Measurements from ENCODE around the gene IL16.

The IL16 gene

DNA sequence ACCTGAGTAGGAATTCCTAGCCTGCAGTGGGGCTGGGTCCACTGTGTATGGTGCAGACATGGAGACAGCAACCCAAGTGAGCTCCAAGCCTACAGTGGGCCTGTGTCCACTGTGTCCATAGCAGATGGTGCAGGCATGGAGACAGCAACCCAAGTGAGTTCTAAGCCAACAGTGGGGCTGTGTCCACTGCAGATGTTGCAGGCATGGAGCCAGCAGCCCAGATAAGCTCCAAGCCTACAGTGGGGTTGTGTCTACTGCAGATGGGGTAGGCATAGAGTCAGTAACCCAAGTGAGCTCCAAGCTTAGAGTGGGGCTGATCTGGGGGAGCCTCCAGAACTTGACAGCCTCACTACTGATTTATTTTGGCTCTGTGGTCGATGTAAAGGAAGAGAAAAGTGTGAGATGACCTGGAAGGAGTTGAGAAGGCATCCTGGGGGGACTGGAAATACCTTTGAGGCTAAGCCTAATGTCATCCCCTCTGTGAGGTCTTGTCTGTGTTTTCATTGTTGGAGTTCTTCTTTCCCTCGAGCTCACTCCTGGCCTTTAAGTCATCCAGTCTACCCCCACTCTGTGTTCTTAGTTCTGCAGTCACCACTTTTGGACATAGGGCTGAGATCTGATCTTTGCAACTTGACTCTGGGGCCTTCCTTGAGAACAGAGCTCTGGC, 22.4 kb upstream of the IL16 start:
- DNase-seq (ENCODE audit: insufficient read length, low spot score) (no peak), FAIRE-seq (no peak)

DNA sequence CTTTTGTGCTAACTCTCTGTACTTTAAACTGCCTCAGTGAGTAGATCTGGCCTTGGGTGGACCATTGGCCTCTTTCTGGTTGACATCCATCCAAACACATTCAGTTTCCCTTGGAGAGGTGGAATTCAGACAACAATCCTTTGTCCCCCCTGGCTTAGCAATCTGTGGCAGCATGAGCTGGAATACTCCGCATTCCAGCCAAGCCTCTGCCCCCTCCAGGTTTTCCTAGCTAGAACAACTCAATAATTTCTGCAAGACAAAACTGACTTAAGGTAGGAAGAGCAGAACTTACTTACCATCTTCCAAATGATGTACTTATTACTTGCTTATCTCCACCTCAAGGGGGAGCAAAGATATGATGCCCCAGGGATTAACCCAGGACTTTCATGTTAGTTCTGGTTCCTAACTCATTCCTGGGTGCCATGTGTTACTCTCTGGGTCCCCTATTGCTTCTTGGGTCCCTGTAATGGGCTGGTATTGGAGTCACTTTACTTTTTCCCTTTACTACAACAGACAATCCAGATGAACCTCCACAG, 21.8 kb upstream of the IL16 start:
- DNase-seq (ENCODE audit: insufficient read length, low spot score): no peak
- FAIRE-seq: no peak

DNA sequence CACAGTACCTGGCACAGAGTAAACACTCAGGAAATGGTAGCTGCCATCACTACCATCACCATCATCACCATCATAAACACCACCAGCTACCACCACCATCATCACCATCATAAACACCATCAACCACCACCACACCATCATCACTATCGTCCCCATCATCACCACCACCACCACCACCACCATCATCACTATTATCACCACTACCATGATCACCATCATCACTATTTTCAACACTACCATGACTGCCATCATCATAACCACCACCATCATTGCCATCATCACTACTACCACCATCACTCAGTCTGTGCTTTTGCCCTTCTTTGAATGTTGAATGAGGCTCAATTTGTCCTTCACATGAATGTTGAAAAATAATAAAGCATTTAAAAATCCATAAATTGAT, 21.2 kb upstream of the IL16 start:
- DNase-seq (ENCODE audit: insufficient read length, low spot score): no peak
- FAIRE-seq: no peak

DNA sequence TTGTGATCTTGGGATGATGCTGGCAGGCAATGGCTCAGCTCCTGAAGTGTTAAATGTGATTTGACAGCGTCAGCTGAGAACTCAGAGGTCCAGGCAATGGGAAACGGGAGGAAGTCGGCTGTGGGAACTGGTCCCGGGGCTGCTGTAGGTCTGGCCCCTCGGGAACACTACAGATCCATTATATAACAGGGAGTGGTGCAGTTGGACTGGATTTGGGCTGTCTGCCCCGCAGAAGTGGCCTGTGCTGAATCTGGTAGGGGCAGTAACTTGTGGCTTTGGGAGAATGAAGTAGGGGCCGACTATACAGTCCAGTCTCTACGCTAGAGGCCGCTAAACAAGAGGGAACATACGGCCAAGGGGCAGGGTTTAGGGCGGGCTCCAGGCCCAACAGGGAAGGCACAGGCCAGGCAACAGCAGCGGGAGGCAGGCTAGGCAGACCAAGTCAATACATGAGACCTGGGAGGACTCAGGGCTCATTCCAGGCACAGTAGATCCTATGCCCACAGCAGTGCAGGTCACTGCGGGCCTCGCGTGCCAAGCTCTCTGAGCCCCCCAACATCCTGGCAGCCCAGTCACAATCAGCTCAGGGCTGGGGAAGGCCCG, 20.3 kb upstream of the IL16 start:
- DNase-seq (ENCODE audit: insufficient read length, low spot score) (no peak), FAIRE-seq (no peak)

DNA sequence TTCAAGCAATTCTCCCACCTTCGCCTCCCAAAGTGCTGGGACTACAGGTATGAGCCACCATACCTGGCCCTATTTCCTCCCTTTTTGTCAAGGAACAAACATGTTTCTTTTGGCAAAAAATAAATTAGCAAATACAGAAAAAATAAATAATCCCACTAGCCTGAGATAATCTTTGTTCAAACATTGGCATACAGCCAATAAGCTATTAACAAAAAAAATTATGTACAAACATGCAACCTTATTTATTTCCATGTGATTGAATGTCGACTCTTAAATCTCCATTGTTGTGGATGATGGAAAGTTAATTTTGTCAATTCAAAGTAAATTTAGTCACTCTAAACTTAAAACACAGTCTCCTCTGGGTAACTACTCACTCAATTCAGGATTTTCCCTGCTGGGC, 18.3 kb upstream of the IL16 start:
- FAIRE-seq: no peak
- DNase-seq (ENCODE audit: insufficient read length, low spot score): no peak

DNA sequence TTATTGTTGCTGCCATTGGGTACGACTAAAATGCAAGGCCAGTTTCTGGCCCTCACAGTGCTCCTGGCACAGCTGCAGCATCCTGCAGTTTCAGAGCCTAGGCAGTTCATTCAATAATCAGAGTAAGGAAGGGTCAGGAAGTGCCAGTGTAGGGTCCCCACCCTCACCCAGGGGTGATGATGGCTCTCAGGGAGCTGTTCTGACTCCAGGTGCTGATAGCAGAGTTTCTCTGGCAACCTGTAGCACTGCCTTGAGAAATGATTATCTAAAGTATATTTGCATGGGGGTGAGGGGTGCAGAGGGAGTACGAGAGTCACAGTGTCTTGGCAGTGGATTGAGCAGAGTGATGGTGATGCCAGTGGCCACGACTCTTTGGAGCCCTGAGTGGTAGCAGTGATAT, 15.5 kb upstream of the IL16 start:
- DNase-seq (ENCODE audit: insufficient read length, low spot score): no peak
- no peak for FAIRE-seq

DNA sequence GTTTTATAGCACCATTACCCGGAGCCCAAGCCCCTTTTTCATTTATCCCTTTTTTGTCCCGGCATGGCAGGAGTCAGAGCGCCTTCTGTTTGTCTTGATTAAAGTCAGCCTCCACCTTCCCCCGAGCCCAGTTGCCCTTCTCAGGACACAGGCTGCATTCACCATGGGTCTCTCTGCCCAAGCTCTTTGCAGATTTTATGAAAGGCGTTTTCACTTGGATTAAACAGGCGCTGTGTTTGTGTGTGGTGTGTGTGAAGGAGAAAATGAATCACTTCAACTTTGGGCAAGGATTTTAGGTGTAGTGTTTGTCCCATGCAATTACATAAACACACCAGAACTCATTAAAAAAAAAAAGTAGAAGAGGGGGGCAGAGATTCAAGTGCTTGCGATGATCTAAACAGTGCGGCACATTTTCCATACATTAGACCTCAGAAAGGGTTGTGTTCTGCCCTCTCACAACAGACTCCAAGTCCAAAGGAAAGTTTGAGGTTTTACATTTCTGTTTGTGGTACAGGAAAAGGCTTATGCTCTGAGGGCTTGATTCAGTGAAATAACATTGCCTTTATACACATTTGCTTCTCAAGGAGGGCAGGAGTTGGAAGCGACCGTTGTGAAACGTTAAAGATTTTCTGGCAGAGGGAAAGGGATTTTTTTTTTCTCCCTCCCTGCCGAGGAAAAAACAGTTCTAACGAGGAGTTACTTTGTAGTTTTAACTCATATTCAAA, 14.5 kb upstream of the IL16 start:
- DNase-seq (ENCODE audit: insufficient read length, low spot score) (no peak), FAIRE-seq (no peak)

DNA sequence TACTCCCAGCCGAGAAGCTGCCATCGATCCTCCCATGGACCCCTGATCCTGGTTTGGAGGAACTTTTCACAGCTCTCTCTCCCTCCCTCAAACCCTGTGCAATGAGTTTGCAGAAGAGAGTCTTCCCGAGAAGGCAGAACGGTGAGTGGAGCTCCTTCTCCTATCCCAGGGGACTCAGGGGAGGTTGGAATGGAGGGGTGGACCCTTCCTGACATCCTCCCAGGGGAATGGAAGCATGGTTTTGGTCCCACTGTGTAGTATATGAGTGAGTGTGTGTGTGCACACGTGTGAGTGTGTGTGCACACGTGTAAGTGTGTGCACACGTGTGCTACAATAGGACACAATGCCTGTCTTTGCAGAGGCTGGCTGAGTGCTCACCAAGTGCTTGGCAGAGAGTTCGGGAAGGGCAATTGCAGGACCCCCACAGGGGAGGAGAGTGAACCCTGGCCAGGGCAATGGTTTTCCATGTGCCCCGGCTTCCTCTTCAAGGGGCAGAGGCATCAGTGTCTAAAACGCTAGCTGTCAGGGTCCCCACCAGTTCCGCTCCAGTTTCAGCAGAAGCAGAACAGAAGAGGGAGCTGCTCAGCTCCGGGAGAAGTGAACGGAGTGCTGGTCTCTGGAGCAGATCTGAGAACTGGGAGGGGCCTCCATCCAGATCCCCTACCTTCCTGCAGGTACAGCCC, 13.8 kb upstream of the IL16 start:
- FAIRE-seq: no peak

DNA sequence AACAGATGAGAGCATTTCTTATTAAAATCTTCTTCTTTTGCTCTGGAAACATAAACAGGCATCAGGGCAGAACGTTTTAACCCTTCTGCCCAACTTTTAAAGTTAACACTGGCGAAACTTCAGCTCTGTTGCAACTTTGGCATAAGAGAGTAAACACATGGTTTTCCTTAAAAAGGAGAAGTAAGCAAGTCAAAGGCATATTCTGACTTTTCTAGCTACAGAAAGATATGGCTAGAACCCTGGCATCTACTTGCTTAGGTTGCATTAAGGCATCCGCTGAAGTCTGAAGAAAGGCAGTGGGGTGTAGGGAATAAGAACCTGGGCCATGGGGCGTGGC, 13.3 kb upstream of the IL16 start:
- no peak for FAIRE-seq
- DNase-seq (ENCODE audit: insufficient read length, low spot score): no peak

More for the DNA sequence above, 13.8 kb upstream of the IL16 start:
- no peak for DNase-seq (ENCODE audit: insufficient read length, low spot score)

DNA sequence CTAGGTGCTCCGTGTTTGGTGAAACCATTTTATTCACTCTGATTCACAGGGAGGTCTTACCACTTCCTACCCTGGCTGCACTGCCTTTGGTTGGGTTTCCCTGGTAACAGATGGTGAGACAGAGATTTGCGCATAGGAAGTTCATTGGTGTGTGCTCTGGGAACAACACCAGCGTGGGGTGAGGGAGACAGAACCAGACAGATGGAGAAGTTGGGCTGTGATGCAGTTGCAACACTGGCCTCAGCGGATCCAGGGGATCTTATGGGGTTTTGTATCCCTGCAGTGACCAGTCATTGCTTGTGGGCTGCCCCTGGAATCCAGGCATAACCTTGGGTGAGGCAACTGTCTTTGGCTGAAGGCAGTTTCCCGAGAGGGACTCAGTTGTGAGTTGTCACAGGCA, 12.5 kb upstream of the IL16 start:
- FAIRE-seq: no peak

DNA sequence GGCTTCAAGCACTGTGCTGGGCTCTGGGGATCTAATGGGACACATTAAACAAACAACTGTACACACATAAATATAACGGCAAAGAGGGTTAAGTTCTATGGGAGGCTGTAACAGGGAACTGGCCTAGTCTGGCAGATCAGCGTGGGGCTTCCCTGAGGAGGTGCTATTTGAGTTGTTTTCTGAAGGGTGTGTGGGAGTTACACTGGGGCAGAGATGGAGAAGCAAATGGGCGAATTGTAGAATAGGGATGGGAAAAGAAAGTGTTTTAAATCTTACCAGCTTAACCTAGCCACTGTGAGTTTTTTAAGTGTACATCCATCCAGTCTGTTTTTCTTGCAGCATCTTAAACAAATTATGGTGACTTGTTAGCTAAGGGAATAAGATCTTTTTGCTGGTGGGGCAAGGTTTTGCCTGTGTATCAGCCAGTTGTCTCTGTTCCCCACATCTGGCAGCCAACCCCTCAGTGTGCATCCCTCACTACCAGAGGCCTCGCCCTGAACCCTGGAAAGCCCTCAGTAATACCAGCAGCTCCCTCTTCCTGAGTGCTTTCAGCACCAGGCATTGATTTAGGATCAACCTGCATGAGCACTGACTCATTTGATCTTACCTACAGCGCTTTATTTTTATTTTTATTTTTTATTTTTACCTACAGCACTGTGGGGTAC, 10.9 kb upstream of the IL16 start:
- FAIRE-seq (no peak), DNase-seq (ENCODE audit: insufficient read length, low spot score) (no peak)

More for the DNA sequence above, 12.5 kb upstream of the IL16 start:
- DNase-seq (ENCODE audit: insufficient read length, low spot score): no peak

DNA sequence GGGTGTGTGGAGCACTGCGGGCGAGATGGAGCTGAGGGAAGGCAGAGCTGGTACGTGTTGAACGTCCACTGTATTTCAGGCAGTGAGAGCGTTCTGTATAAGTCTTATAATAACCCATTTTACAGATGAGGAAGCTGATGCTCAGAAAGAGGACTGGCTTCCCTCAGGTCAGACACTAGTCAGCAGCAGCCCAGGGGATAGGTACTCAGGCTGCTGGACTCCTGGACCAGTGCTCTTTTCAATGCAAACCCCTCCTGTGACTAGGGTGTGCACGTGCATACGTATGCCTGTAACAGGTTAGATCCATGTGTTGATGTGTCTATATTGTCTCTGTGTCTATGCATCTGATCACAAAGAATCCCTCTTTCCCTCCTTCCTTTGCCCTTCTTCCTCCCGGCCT, 8.3 kb upstream of the IL16 start:
- DNase-seq (ENCODE audit: insufficient read length, low spot score) (no peak), FAIRE-seq (no peak)

DNA sequence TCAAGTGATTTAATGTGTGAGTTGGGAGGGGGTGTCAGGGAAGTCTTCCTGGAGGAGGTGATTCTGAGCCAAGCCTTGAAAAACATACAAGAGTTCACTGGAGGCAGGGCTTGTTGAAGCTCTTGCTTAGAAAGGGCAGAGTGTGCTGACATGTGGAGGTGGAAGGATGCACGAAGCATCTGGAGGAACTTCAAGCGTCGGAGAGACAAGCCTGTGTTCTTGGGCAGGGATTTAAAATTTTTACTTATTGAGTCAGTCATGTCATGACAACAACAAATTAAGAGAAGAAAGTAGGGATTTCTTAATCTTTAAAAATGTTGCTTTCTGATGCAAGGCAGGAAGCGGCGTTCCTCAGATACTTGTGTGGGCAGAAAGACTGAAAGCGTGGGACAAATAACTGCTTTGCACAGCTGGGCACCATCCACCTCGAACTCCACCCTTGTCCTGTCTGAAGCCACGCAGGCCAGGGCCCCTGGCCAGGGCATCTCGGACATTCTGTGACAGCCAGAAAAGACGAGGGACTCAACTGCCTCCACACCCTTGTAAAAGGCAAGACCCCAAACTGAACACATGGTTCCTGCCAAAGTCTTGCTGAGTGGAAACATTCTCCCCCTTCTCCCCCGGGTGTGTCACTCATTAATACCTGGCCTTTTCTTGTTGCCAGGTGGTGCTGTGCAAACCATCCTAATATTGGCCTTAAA, 6.9 kb upstream of the IL16 start:
- FAIRE-seq (no peak), DNase-seq (ENCODE audit: insufficient read length, low spot score) (no peak)

DNA sequence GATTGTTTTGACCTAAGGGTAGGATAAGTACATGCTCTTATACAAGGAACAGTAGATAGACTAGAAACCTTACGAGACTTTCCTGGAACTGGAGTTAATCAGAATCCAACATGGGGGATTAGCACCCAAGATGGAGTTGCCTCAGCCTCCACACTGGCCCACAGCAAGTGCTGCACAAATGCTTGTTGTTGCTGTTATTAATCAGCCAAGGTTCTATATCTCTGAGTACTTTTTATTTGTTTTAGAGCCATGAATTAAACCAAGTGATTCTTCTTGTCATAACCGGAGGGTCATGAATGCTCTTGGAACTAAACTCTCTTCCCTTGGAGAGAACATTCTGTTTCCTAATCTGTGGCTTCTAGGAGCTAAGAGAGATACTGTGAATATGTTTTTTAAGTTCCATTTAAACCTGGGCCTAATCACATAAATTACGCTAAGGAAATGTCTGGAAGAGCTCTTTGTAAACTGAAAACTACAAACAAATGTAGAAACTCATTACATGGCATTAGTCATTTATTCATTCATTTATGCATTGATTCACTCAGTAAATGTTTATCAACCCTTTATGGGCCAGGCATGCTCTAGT, 5.7 kb upstream of the IL16 start:
- FAIRE-seq (no peak), DNase-seq (ENCODE audit: insufficient read length, low spot score) (no peak)

DNA sequence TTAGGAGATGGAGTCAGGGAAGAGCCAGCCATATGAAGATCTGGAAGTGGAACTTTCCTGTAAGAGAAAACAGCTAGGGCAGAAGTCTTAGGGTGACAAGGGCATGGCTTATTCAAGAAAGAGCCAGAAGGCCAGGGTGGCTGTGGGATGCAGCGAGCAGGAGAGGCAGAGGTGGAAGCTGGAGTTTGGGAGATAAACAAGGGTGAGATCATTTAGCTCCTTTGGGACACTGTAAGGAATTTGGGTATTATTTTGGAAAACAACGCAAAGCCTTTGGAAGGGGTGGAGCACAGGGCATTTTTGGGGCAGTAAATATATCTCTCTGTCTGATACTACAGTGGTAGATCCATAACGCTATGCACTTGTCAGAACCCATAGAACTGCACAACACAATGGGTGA, 5.0 kb upstream of the IL16 start:
- FAIRE-seq: no peak

DNA sequence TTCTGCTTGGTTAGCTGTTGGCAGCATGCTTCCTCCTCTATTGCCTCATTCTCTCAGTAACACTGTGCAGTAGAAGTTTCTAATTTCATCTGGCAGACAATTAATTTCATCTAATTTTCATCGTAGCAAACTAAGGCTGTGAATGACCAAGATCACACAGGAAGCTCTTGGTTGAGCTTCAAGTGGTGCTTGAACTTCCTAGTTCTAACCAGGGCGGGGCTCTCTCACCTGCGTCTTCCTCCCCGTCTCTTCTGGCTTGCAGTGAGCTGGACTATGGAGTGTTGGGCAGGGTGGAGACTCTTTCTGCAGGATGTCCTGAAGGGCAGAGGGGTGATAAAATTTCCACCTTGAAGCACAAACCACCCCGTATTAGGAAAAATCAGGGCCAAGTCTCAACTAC, 2.0 kb upstream of the IL16 start:
- no peak for FAIRE-seq

More for the DNA sequence above, 5.0 kb upstream of the IL16 start:
- DNase-seq (ENCODE audit: insufficient read length, low spot score): no peak

DNA sequence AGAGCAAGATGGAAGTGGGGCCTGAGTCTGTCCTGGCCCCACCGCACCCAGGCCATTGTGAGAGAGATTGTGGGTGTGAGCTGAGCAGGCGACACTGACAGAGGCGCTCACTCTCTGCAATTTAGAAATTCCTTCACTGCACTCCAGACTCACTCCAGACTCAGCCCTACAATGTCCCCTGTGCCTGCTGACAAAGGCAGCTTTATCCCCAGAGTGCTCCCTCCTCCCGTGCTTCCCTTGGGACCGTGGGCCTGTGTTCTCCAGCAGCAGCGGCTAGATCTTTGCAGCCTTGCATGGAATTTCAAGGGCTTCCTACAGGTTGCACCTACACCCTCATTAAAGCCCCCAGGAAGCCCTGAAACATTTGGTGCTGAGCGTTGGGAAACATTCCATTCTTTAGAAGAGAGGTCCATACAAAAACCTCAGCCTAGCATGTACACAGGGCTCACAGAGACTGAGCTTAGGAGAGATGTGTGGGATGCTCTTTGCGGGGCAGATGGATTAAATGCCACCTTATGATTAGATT, 1.3 kb upstream of the IL16 start:
- DNase-seq (ENCODE audit: insufficient read length, low spot score) (no peak), FAIRE-seq (no peak)

More for the DNA sequence above, 2.0 kb upstream of the IL16 start:
- no peak for DNase-seq (ENCODE audit: insufficient read length, low spot score)

DNA sequence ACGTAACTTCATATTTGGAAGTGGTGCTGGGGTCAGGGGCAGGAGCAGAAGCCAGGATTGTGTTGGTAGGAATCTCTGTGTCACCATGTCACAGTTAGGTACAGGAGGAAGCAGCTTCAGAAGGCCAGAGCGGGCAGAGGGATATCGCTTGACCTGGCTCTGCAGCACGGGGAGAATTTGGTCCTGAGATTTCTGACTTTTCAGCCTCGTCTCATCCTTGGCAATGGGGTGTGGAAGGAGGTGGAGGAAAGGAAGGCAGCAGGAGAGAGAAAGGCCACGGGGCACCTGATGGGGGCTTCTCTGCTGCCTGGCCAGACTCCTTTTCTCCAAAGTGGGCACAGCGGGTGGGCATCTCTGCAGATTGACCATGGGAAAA, 564 bp downstream of the IL16 start:
- DNase-seq (ENCODE audit: insufficient read length, low spot score) (no peak), FAIRE-seq (no peak)

DNA sequence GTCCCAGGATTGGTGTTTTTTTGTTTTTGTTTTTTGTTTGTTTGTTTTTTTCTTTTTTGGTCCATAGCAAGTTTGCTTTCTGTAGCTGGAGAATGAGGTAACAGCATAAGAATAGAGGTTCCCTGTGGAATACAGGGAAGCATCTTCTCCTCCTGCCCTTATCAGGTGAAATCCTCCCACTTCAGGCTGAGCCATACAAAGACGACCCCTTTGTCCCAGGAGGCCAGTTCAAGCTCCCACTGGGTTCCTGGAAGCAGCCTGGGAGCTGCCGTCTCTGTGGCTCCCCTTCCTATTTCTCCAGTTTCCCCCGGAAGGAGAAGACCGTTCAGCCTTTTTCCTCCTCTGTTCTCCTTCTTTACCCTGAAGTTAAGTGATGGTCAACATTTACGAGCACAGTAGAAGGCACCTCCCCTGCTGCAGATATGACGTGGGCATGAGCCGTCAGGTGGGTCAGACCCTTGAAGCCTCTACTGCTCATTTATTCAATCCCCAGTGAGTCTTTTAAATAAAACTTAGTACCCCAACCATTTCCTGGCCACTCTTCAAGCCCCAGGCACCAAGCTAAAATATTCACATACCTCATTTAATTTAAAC, 1.1 kb downstream of the IL16 start:
- DNase-seq (ENCODE audit: insufficient read length, low spot score) (no peak), FAIRE-seq (no peak)
